Upper lobe of left lung (tissue), 4 donors: ENCODE data around the gene PRDM16.

Experiments used
- EP300 ChIP-seq, 4 donors: sonication (generic); formaldehyde crosslinking; IDR thresholded peaks; one replicate each; pipeline ENCODE4 v1.5.1; 2017; ENCODE audit warnings: antibody characterized with exemption in 4 of 4, control low read depth in 2 of 4
- TF ChIP-seq, protein P1 (sequence below), 6 experiments: fragments of 450-650 bp in 4 of 6; fragments of 200-600 bp in 2 of 6; sonication (generic) in 2 of 6; IDR thresholded peaks; one replicate each; pipeline ENCODE4 v1.5.1; 2016 to 2019; ENCODE audit warnings: antibody characterized with exemption in 6 of 6

GRCh38 chr1:3139871-3140361 lies 70.9 kb downstream of the PRDM16 start:
- TF ChIP-seq, protein P1, sequence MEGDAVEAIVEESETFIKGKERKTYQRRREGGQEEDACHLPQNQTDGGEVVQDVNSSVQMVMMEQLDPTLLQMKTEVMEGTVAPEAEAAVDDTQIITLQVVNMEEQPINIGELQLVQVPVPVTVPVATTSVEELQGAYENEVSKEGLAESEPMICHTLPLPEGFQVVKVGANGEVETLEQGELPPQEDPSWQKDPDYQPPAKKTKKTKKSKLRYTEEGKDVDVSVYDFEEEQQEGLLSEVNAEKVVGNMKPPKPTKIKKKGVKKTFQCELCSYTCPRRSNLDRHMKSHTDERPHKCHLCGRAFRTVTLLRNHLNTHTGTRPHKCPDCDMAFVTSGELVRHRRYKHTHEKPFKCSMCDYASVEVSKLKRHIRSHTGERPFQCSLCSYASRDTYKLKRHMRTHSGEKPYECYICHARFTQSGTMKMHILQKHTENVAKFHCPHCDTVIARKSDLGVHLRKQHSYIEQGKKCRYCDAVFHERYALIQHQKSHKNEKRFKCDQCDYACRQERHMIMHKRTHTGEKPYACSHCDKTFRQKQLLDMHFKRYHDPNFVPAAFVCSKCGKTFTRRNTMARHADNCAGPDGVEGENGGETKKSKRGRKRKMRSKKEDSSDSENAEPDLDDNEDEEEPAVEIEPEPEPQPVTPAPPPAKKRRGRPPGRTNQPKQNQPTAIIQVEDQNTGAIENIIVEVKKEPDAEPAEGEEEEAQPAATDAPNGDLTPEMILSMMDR (IDR thresholded peaks at IDR 0.05): no peak
- no peak for TF ChIP-seq EP300 (IDR thresholded peaks at IDR 0.05)
